GM12801 (cell line): ENCODE results near the gene ACYP2.

Experiments
- CTCF ChIP-seq: IDR thresholded peaks from one replicate; pipeline ENCODE4 v1.5.1; 2011; ENCODE audit warnings: control low read depth; ENCODE audit not compliant: insufficient read length; ENCODE audit errors: extremely low read depth

Gene ACYP2

GRCh38 chr2:54260241-54260595, 144.8 kb downstream of the ACYP2 start:
- no peak for TF ChIP-seq CTCF

- no peak for TF ChIP-seq CTCF
These were observed 146.1 kb downstream of the ACYP2 start for GRCh38 chr2:54261537-54261936.

GRCh38 chr2:54262015-54262765, 146.8 kb downstream of the ACYP2 start:
- no peak for TF ChIP-seq CTCF

- TF ChIP-seq CTCF: no peak
These were observed 152.2 kb downstream of the ACYP2 start for GRCh38 chr2:54267577-54267976.

GRCh38 chr2:54271189-54271588, 155.8 kb downstream of the ACYP2 start:
- no peak for TF ChIP-seq CTCF

GRCh38 chr2:54271843-54272627, 156.6 kb downstream of the ACYP2 start:
- no peak for TF ChIP-seq CTCF

GRCh38 chr2:54274781-54275242, 159.4 kb downstream of the ACYP2 start:
- no peak for TF ChIP-seq CTCF
